HepG2 (cell line): ENCODE data around the gene MRPL39. TPM values are rescaled to one million over a fixed set of nuclear protein-coding genes. Genes with fewer than 3 reads are reported as not detected.

Experiments
- ATAC-seq: fragments of 200-7000 bp; cut with Tn5 transposase; 3 replicates; pipeline ENCODE4 v1.9.1; 2020; ENCODE audit warnings: mild to moderate bottlenecking, moderate library complexity
- BruUV-seq: library from RNA; stranded (reverse); fragments of 400-500 nt; replicated peaks from 2 replicates; lab custom pipeline; 2021; lab: Mats Ljungman, UMichigan
- CTCF ChIA-PET: fragments of 300-600 bp; formaldehyde crosslinking; extraction: SDS; loops from one replicate; lab custom pipeline; 2021; ENCODE audit warnings: low total read pairs, inconsistent platforms, low intra/inter-chr PET ratio; lab: Yijun Ruan, JAX
- POLR2A ChIA-PET: fragments of 350-600 bp; sonication (Branson Sonifier 250); formaldehyde crosslinking; loops from one replicate; lab custom pipeline; 2020; ENCODE audit warnings: antibody characterized with exemption, inconsistent platforms; lab: Yijun Ruan, JAX
- DNase-seq: peaks from one replicate; pipeline ENCODE4 v3.0.0-alpha.2; 2015; ENCODE audit warnings: low spot score
- FAIRE-seq: peaks from 3 replicates; lab custom pipeline; 2011; peaks lifted over from hg19 to GRCh38; lab: Jason Lieb, UNC
- H2AFZ ChIP-seq: one replicate; pipeline ENCODE4 v1.6.1; 2011; ENCODE audit warnings: low read length, inconsistent platforms
- H3K27ac ChIP-seq: fragments of 300-600 bp; 3 replicates; pipeline ENCODE4 v1.8.0; 2011; ENCODE audit warnings: mixed run types, mild to moderate bottlenecking, mixed read lengths, low read length, inconsistent platforms; ENCODE audit not compliant: insufficient read depth; ENCODE audit errors: extremely low read length
- H3K27me3 ChIP-seq, 2 experiments: fragments of 200-600 bp in 1 of 2; 2 replicates in 1 of 2; 3 replicates in 1 of 2; pipeline versions ENCODE4 v1.6.0 to v1.8.0; 2011; ENCODE audit warnings: low read length in 2 of 2, mild to moderate bottlenecking in 2 of 2, moderate library complexity in 2 of 2, inconsistent platforms in 1 of 2; ENCODE audit not compliant: insufficient read depth in 2 of 2, control insufficient read depth in 1 of 2
- H3K36me3 ChIP-seq, 2 experiments: fragments of 200-600 bp in 1 of 2; replicated peaks in 1 of 2; 2 replicates in 1 of 2; 3 replicates in 1 of 2; pipeline versions ENCODE4 v1.5.1 to v1.8.0; 2011; ENCODE audit warnings: low read length in 2 of 2, inconsistent platforms in 1 of 2; ENCODE audit not compliant: insufficient read depth in 2 of 2, control insufficient read depth in 1 of 2
- H3K4me1 ChIP-seq: 2 replicates; pipeline ENCODE4 v1.5.1; 2012; ENCODE audit warnings: low read length, inconsistent platforms; ENCODE audit not compliant: insufficient read depth
- H3K4me2 ChIP-seq: 2 replicates; pipeline ENCODE4 v1.6.0; 2011; ENCODE audit warnings: low read depth, low read length, inconsistent platforms
- H3K4me3 ChIP-seq, 3 experiments: fragments of 200-600 bp in 1 of 3; sonication (generic), shearing (Covaris generic) in 1 of 3; replicated peaks in 1 of 3; 2 replicates each; pipeline ENCODE4 v1.5.1; 2011 to 2016; ENCODE audit warnings: low read length in 3 of 3, inconsistent platforms in 2 of 3, low read depth in 2 of 3, mild to moderate bottlenecking in 2 of 3, control low read depth in 1 of 3, mixed read lengths in 1 of 3; ENCODE audit not compliant: insufficient read depth in 1 of 3
- H3K79me2 ChIP-seq: one replicate; pipeline ENCODE4 v1.6.1; 2011; ENCODE audit warnings: low read length, inconsistent platforms; ENCODE audit not compliant: insufficient read depth
- H3K9ac ChIP-seq: 2 replicates; pipeline ENCODE4 v1.6.0; 2011; ENCODE audit warnings: mild to moderate bottlenecking, low read depth, low read length, inconsistent platforms; ENCODE audit not compliant: insufficient read depth
- H3K9me3 ChIP-seq: 2 replicates; pipeline ENCODE4 v1.5.1; 2012; ENCODE audit warnings: mild to moderate bottlenecking, low read length
- H4K20me1 ChIP-seq: 2 replicates; pipeline ENCODE4 v1.6.0; 2011; ENCODE audit warnings: inconsistent platforms, mild to moderate bottlenecking, low read length, moderate library complexity; ENCODE audit not compliant: insufficient read depth
- ARNT ChIP-seq: fragments of 450-650 bp; IDR thresholded peaks from 2 replicates; pipeline ENCODE4 v1.6.1; 2017
- ELF3 ChIP-seq: IDR thresholded peaks from 2 replicates; pipeline ENCODE4 v1.6.1; 2016; ENCODE audit warnings: missing genetic modification reagents, missing compliant biosample characterization
- EZH2 ChIP-seq: conservative IDR thresholded peaks from 2 replicates; pipeline ENCODE4 v1.6.1; 2012; ENCODE audit warnings: mild to moderate bottlenecking, low read depth, low read length, moderate library complexity
- GMEB2 ChIP-seq: IDR thresholded peaks from 2 replicates; pipeline ENCODE4 v1.6.1; 2016; ENCODE audit warnings: missing biosample characterization, missing genetic modification reagents, low read depth
- KDM1A ChIP-seq: IDR thresholded peaks from 2 replicates; pipeline ENCODE4 v1.6.1; 2016; ENCODE audit warnings: missing compliant biosample characterization
- MEIS2 ChIP-seq: sonication (generic); formaldehyde crosslinking; IDR thresholded peaks from 2 replicates; pipeline ENCODE4 v1.9.0; 2021; ENCODE audit warnings: mild to moderate bottlenecking, missing genetic modification reagents
- RFX3 ChIP-seq: IDR thresholded peaks from 2 replicates; pipeline ENCODE4 v1.6.1; 2016; ENCODE audit warnings: missing biosample characterization, missing genetic modification reagents
- TIGD3 ChIP-seq: sonication (generic); formaldehyde crosslinking; IDR thresholded peaks from 2 replicates; pipeline ENCODE4 v1.5.1; 2020; ENCODE audit warnings: mild to moderate bottlenecking, missing genetic modification reagents, borderline replicate concordance
- ZNF333 ChIP-seq: sonication (generic); formaldehyde crosslinking; IDR thresholded peaks from 2 replicates; pipeline ENCODE4 v1.4.0; 2020; ENCODE audit warnings: mild to moderate bottlenecking, missing genetic modification reagents, borderline replicate concordance
- ZNF687 ChIP-seq: sonication (generic); formaldehyde crosslinking; IDR thresholded peaks from 2 replicates; pipeline ENCODE4 v1.5.1; 2020; ENCODE audit warnings: mild to moderate bottlenecking, missing genetic modification reagents, moderate library complexity
- WGBS: methylation state at CpG from one replicate; pipeline ENCODE4 v1.1.6; 2017; ENCODE audit warnings: low lambda C conversion rate; 5-methylcytosine and 5-hydroxymethylcytosine counted together
- in situ Hi-C: cut with HindIII; loops from 2 replicates; pipeline ENCODE4 v1.10.0; 2017; ENCODE audit warnings: low pct_unique_long_range_greater_than_20kb; ENCODE audit not compliant: extremely low pct_ligation_motif_present
- intact Hi-C: fragments of 100-400 bp; cut with micrococcal nuclease; formaldehyde crosslinking; loops from one replicate; pipeline ENCODE4 v1.10.0; 2022; ENCODE audit not compliant: unreplicated experiment
- polyA plus RNA-seq, 8 experiments: library from polyadenylated mRNA; depleted of rRNA in 3 of 8; stranded (reverse) in 7 of 8; unstranded in 1 of 8; fragments of >200 nt; fragmentation: Illumina TruSeq in 4 of 8; extraction: Trizol in 4 of 8; gene quantifications; 2 replicates each; pipeline versions ENCODE4 v1.2.1 to v1.2.3, GENCODE V29; 2011 to 2016; ENCODE audit warnings: low read depth in 4 of 8, missing spikeins in 1 of 8, mixed read lengths in 1 of 8; ENCODE audit not compliant: insufficient read depth in 1 of 8
- total RNA-seq, 5 experiments: library from RNA; depleted of rRNA; stranded (reverse); fragments of >200 nt; fragmentation: Illumina TruSeq; extraction: Trizol; gene quantifications; 2 replicates each; pipeline ENCODE4 v1.2.3, GENCODE V29; 2016; ENCODE audit warnings: low read depth in 1 of 5

The MRPL39 gene
- total and polyA plus RNA-seq, 2 of the 13 experiments (the other 11 are each of a cell fraction or from before 2014, with no cell fraction given): 29.1 to 91.2 TPM

GRCh38 chr21:25579226-25580013 is 27.9 kb downstream of the MRPL39 start:
- intact Hi-C loops: no loop called here
- Histone ChIP-seq H2AFZ (no peak overlapping the region), H3K4me1 (no peaks in the 10 kb centered on the region), H3K36me3 (no peaks in the 10 kb centered on the region), H3K9me3 (no peaks in the 10 kb centered on the region)
- FAIRE-seq (no peak), DNase-seq (no peak), ATAC-seq (no peak)
- POLR2A ChIA-PET: no interaction called here
- TF ChIP-seq EZH2 (no peak), RFX3 (CRISPR knock-in tag) (no peak), MEIS2 (CRISPR knock-in tag) (no peak), KDM1A (no peak), ZNF333 (CRISPR knock-in tag) (no peak), ZNF687 (CRISPR knock-in tag) (no peak), ARNT (no peak), TIGD3 (CRISPR knock-in tag) (no peak), GMEB2 (CRISPR knock-in tag) (no peak), ELF3 (no peak)
- TF ChIP-seq, all 625 proteins: peak for 0
- CTCF ChIA-PET: no interaction called here
- WGBS: 73% methylated on average over 4 of the region's 4 CpGs
- in situ Hi-C loops: no loop called here
- H3K79me2 ChIP-seq: no peaks in the 10 kb centered on the region
- no peaks in the 10 kb centered on the region for H4K20me1 ChIP-seq
- H3K27me3 ChIP-seq: no peaks in the 10 kb centered on the region
- no peak overlapping the region for H3K4me3 ChIP-seq
- H3K4me2 ChIP-seq: no peak overlapping the region
- no peak overlapping the region for H3K27ac ChIP-seq
- no TSS peak for BruUV-seq
- H3K9ac ChIP-seq: no peak overlapping the region
